Esophagus squamous epithelium (tissue), 5 donors: ENCODE measurements around the gene ZNF891. TPM values are rescaled to one million over a fixed set of nuclear protein-coding genes. Genes with fewer than 3 reads are reported as not detected.

Experiments
- DNase-seq: peaks from one replicate; lab custom pipeline; 2025; lab: John Stamatoyannopoulos, UW
- H3K27ac ChIP-seq, 4 donors: fragments of 200-600 bp; sonication (generic); one replicate each; pipeline ENCODE4 v1.5.1; 2016 to 2019; ENCODE audit warnings: mild to moderate bottlenecking in 1 of 4
- H3K27me3 ChIP-seq, 4 donors: fragments of 200-600 bp; sonication (generic); 1 replicate in 3 of 4; 2 replicates in 1 of 4; pipeline versions ENCODE4 v1.5.1 to v1.6.0; 2017 to 2021; ENCODE audit warnings: antibody characterized with exemption in 1 of 4
- H3K36me3 ChIP-seq, 3 donors: fragments of 200-600 bp; sonication (generic); one replicate each; pipeline ENCODE4 v1.5.1; 2016 to 2019
- H3K4me1 ChIP-seq, 3 donors: fragments of 200-600 bp; sonication (generic); one replicate each; pipeline ENCODE4 v1.5.1; 2017 to 2019
- H3K4me3 ChIP-seq, 4 donors: fragments of 200-600 bp; sonication (generic); 1 replicate in 3 of 4; 2 replicates in 1 of 4; pipeline ENCODE4 v1.5.1; 2016 to 2019; ENCODE audit warnings: mild to moderate bottlenecking in 2 of 4, moderate library complexity in 1 of 4
- H3K9me3 ChIP-seq, 3 donors: fragments of 200-600 bp; sonication (generic); one replicate each; pipeline ENCODE4 v1.5.1; 2016 to 2019
- POLR2A ChIP-seq, 4 donors: fragments of 450-650 bp; IDR thresholded peaks; one replicate each; pipeline ENCODE4 v1.6.1; 2017; ENCODE audit warnings: antibody characterized with exemption in 4 of 4, mild to moderate bottlenecking in 4 of 4, moderate library complexity in 3 of 4
- WGBS, 2 donors: methylation state at CpG; one replicate each; pipeline ENCODE4 v1.1.5; 2018; 5-methylcytosine and 5-hydroxymethylcytosine counted together
- intact Hi-C: fragments of 100-400 bp; cut with DNase I; formaldehyde crosslinking; loops from one replicate; pipeline ENCODE4 v1.15.0; 2022
- total RNA-seq, 4 donors: library from RNA; depleted of rRNA; stranded (reverse); fragments of >200 nt; gene quantifications; one replicate each; pipeline ENCODE4 v1.1.0, GENCODE V29; 2016
- TF ChIP-seq, protein P1 (sequence below), 6 experiments: fragments of 450-650 bp in 4 of 6; fragments of 200-600 bp in 2 of 6; sonication (generic) in 2 of 6; IDR thresholded peaks; one replicate each; pipeline ENCODE4 v1.5.1; 2016 to 2019; ENCODE audit warnings: antibody characterized with exemption in 6 of 6, mild to moderate bottlenecking in 4 of 6, moderate library complexity in 4 of 6
- donor health status: DM: yes; HTN: yes; CAD: no.

ZNF891 gene
- total RNA-seq = 1 to 10 TPM in 3 of 4 donors, under 1 TPM in 1; 0.53 to 3.2 (median 1.2) TPM

- intact Hi-C loops = no loop called here
- DNase-seq = peak; percentile 86
- peak in 3 of 4 donors; percentile 35 to 81 (median 69) for TF ChIP-seq POLR2A (IDR thresholded peaks at IDR 0.05)
- TF ChIP-seq, protein P1, sequence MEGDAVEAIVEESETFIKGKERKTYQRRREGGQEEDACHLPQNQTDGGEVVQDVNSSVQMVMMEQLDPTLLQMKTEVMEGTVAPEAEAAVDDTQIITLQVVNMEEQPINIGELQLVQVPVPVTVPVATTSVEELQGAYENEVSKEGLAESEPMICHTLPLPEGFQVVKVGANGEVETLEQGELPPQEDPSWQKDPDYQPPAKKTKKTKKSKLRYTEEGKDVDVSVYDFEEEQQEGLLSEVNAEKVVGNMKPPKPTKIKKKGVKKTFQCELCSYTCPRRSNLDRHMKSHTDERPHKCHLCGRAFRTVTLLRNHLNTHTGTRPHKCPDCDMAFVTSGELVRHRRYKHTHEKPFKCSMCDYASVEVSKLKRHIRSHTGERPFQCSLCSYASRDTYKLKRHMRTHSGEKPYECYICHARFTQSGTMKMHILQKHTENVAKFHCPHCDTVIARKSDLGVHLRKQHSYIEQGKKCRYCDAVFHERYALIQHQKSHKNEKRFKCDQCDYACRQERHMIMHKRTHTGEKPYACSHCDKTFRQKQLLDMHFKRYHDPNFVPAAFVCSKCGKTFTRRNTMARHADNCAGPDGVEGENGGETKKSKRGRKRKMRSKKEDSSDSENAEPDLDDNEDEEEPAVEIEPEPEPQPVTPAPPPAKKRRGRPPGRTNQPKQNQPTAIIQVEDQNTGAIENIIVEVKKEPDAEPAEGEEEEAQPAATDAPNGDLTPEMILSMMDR (IDR thresholded peaks at IDR 0.05) = no peak
- WGBS, 2 donors = 0% methylated on average over 10 of the region's 87 CpGs
- H3K4me3 ChIP-seq = peak within 1 kb of the TSS; percentile 70 to 93 (median 84)
- H3K4me1 ChIP-seq = peaks cover 0 to 18% (median 0%) of the 10 kb centered on the region in 3 donors
- H3K9me3 ChIP-seq = peaks cover 8 to 64% (median 58%) of the 10 kb centered on the region in 3 donors
- no peaks in the 10 kb centered on the region for H3K27me3 ChIP-seq
- peaks cover 0 to 65% (median 4%) of the 10 kb centered on the region in 3 donors for H3K36me3 ChIP-seq
- H3K27ac ChIP-seq = peak within 1 kb of the TSS; percentile 91 to 99 (median 96)
These were observed at the start of gene ZNF891, which contains the start of gene ZNF10 for GRCh38 chr12:133130038-133130807. Gene ZNF891 (minus strand): TSS chr12:133130274. CDS start chr12:133121918, 8,356 bp downstream. Gene ZNF10 (plus strand): TSS chr12:133130627. CDS start chr12:133144493, 13,866 bp downstream.

DNA sequence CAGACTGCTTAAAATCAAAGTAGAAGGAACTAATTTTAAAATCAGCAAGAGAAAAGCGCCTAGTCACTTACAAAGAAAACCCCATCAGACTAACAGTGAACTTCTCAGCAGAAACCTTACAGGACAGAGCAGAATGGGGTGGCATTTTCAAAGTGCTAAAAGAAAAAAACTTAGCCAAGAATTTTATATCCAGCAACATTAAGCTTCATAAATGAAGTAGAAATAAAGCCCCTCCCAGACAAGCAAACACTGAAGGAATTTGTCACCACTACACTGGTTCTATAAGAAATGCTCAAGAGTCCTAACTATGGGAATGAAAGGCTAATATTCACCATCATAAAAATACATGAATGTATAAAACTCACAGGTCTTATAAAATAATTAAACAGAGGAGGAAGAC, 44.8 kb upstream of the ZNF891 start:
- no peaks in the 10 kb centered on the region for H3K27me3 ChIP-seq
- no peaks in the 10 kb centered on the region for H3K4me1 ChIP-seq
- DNase-seq = no peak
- intact Hi-C loops = no loop called here
- H3K4me3 ChIP-seq = no peak overlapping the region
- H3K27ac ChIP-seq = no peak overlapping the region
- 63 to 73% methylated on average over 1 of the region's 1 CpG for WGBS, 2 donors
- H3K9me3 ChIP-seq = peaks cover 0 to 89% (median 31%) of the 10 kb centered on the region in 3 donors
- no peaks in the 10 kb centered on the region for H3K36me3 ChIP-seq
- no peak for TF ChIP-seq POLR2A (IDR thresholded peaks at IDR 0.05)
- TF ChIP-seq, protein P1 (IDR thresholded peaks at IDR 0.05) = no peak

DNA sequence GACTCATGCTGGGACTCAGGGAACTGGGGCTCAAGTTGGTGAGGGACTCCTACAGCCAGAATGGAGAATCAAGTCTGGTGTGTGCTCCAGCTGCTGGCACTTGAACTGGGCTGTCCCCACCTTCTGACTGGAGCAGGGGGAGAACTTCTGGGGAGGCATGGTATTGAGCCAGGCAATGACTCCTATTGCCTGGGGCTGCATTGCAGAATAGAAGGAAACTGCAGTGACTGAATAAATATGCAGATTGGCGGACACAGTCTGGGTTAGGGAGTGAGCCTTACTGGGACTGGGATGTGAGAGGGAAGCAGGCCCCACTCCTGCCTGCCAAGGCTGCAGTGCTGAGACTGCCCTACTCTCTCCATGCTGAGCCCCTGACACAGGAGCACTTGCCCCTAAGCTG, 42.4 kb upstream of the ZNF891 start:
- no peaks in the 10 kb centered on the region for H3K27me3 ChIP-seq
- 71% methylated on average over 1 of the region's 1 CpG; no CpG with 5 or more reads in 1 of the 2 donors for WGBS, 2 donors
- H3K4me3 ChIP-seq = no peak overlapping the region
- no peak overlapping the region for H3K27ac ChIP-seq
- H3K36me3 ChIP-seq = no peaks in the 10 kb centered on the region
- H3K4me1 ChIP-seq = no peaks in the 10 kb centered on the region
- peaks cover 0 to 89% (median 26%) of the 10 kb centered on the region in 3 donors for H3K9me3 ChIP-seq
- no peak for DNase-seq
- intact Hi-C loops = no loop called here
- TF ChIP-seq, protein P1 (IDR thresholded peaks at IDR 0.05) = no peak
- no peak for TF ChIP-seq POLR2A (IDR thresholded peaks at IDR 0.05)

GRCh38 chr12:133165776-133166175, 35.7 kb upstream of the ZNF891 start:
- Histone ChIP-seq H3K9me3 (peaks cover 0 to 83% (median 36%) of the 10 kb centered on the region in 3 donors), H3K27ac (no peak overlapping the region), H3K4me1 (no peaks in the 10 kb centered on the region), H3K27me3 (no peaks in the 10 kb centered on the region), H3K36me3 (no peaks in the 10 kb centered on the region), H3K4me3 (no peak overlapping the region)
- WGBS, 2 donors = 60 to 71% methylated on average over 3 of the region's 3 CpGs
- TF ChIP-seq POLR2A (IDR thresholded peaks at IDR 0.05) = no peak
- TF ChIP-seq, protein P1 (IDR thresholded peaks at IDR 0.05) = no peak
- intact Hi-C loops = no loop called here
- DNase-seq = no peak

DNA sequence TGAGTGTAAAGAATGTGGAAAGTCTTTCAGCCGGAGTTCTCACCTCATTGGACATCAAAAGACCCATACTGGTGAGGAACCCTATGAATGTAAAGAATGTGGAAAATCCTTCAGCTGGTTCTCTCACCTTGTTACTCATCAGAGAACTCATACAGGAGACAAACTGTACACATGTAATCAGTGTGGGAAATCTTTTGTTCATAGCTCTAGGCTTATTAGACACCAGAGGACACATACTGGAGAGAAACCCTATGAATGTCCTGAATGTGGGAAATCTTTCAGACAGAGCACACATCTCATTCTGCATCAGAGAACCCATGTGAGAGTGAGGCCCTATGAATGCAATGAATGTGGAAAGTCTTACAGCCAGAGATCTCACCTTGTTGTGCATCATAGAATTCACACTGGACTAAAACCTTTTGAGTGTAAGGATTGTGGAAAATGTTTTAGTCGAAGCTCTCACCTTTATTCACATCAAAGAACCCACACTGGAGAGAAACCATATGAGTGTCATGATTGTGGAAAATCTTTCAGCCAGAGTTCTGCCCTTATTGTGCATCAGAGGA, 26.1 kb upstream of the ZNF891 start:
- intact Hi-C loops = no loop called here
- peak overlapping the region in 1 of 4 donors; percentile 22 for H3K4me3 ChIP-seq

More for the DNA sequence above, 26.1 kb upstream of the ZNF891 start:
- Histone ChIP-seq H3K27me3 (no peaks in the 10 kb centered on the region), H3K36me3 (peaks cover 22 to 76% (median 33%) of the 10 kb centered on the region in 3 donors), H3K9me3 (peaks cover 15 to 100% (median 100%) of the 10 kb centered on the region in 3 donors), H3K4me1 (no peaks in the 10 kb centered on the region), H3K27ac (no peak overlapping the region)
- no peak for TF ChIP-seq POLR2A (IDR thresholded peaks at IDR 0.05)
- TF ChIP-seq, protein P1 (IDR thresholded peaks at IDR 0.05) = no peak
- no peak for DNase-seq
- WGBS, 2 donors = 81 to 95% methylated on average over 2 of the region's 2 CpGs
